NK-92 treated with Interleukin-12 subunit alpha and Interleukin-12 subunit beta, amount 100 ng/mL, for 24 hours (cell line): Measurements from ENCODE around the gene HDAC7.
A peak's percentile ranks its signal among the peaks of the same experiment; 100 is the strongest.

ENCODE experiments used
- DNase-seq: peaks from one replicate; lab custom pipeline; 2025; lab: John Stamatoyannopoulos, UW

HDAC7 gene

DNA sequence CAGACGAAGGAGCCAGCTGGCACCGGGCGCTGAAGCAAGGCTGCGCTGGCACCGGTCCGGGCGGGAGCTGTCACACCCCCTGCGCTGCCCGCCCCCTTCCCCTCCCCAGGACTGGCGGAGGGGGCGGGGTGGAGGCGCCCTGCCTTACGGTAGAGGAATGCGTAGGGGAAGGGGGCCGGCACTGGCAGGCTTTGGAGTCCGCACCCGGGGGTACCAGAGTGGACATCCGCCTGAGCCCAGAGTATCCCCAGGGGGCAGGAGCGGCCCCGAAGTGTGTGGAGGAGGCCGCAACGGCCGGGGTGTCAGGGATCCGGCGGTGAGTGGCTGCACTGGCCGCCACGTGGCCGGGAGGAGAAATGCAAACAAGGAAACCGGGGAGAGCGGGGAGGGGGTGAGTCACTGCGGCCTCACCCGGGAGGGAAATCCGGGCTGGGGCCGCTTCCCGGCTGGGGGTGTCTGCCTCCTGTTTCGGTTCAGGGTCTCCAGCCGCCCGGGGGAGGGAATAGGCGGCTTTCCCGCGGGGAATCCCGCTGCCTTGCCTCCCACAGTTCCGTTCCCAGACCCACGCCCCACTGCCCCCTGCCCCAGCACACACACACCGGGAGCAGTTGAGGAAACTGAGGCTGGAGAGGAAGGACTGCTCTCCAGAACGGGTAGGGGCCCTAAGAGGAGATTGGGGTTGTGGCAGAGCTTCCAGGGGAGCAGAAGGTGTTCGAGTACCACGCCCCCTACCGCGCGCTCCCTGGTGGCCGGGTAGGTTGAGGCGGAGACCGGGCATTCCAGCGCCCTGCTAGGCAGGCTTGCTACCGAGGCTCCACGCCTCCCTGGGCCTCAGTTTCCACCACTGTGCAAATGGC is 60.6 kb downstream of the HDAC7 start, which contains the start of gene RAPGEF3:
Gene RAPGEF3, minus strand, starts transcription at position 47 of the 857 bp plus-strand sequence. CDS start 324 bp downstream, outside the sequence.
- DNase-seq: peak; percentile 51

- DNase-seq: no peak
Measured at GRCh38 chr12:47758584-47758833, 61.2 kb downstream of the HDAC7 start.

- DNase-seq: no peak
Measured at GRCh38 chr12:47757840-47758583, 61.7 kb downstream of the HDAC7 start.

- no peak for DNase-seq
Measured at GRCh38 chr12:47757364-47757839, 62.3 kb downstream of the HDAC7 start.

DNA sequence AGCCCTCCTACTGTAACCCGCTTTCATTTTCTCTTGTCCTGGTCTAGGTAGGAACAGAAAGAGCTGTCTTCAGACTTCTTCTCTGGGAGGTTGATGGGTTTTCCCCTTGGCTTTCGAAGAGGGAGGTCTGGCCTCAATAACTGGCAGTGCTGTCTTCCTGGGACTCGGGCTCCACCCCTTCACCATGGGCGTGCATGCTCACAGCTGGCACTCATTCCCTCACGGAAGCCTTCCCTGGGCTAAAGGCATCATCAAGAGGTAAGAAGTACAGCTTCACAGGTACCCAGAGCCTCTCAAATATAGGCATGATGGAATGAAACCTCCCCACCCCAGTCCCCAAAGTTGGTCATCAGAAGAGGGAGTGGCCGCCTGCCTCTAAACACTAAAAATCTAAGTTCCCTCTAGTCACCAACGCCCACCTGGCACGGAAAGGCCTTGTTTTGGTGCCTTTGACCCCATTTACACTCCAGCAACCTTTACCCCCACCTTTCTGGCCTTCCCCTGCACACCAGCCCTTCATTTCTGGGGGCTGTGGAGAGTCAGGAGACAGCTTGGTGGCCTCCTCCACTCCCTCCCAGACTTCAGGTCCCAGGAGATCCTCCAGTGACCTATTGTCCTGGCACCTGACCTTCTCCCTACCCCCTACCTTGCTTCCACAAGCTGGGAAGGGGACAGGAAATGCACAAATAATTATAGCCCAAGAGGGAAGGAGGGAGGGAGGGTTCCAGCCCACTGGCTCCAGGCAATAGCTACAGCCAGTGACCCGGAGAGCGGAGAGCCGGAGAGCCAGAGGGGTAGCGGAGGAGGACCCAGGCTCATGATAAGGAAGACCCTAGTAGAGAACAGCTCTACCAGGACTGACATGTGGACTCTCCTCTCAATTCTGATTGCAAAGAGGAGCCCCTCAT is 63.8 kb downstream of the HDAC7 start:
- no peak for DNase-seq

DNA sequence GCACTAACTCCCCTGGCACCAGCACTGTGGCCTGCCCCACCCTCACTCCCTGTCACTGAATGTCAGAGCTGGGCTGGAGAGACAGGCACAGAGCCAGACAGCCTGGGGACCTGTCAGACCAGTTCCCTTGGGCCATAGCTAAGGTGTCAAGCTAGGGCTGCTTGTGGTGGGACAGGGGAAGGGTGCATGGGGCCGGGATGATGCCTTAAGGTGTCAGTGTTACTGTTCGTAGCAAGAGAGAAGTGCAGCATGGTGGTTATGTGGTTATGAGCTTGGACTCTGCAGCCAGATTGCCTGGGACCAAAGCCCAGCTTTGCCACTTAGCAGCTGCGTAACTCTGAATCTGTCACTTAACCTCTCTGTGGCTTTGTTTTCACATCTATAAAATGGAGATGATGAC is 64.8 kb downstream of the HDAC7 start:
- peak; percentile 67 for DNase-seq

- no peak for DNase-seq
Measured at GRCh38 chr12:47754126-47754525, 65.6 kb downstream of the HDAC7 start.

DNA sequence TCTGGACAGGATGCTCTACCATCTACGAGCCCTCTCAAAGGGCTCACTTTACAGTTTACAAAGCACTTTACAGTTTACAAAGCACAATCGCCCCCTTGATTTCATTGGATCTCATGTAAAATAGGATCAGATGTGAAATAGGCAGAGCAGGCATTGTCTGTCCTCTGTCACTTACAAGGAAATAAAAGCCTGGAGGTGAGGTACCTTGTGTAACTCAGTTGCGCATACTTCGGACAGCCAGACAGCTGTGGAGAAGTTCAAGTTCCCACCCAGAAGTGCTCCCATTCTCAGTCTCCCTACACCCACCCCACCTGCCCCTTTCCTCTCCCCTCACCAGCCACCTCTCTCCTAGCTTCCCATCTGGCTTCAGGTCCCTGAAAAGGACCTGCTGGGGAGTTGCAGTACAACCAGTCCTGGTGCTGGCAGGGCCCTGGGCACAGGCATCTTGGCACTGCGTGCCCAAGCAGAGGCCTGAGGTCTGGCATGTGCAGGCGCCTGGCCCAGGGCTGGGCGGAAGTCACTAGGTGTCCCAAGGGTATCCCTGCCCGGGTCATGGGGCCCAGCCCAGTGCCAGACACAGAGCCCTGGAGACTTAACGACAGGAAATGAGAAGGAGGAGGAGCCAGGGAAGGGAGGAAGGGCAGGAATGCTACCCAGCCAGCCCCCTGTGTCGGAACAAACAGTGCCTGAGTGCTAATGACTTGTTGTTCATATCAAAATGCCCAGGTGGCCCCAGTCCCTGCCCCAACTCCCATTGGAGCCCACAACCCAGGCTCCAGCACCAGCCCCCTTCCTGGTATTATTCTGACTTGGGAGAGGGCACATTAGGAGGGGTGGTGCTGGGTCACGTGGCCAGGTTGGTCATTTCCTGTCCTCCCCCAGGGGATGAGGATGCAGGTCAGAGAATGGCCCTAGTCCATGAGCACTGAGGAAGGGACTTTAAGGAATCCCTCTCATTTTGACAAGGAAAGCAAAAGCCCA is 66.4 kb downstream of the HDAC7 start:
- no peak for DNase-seq

DNA sequence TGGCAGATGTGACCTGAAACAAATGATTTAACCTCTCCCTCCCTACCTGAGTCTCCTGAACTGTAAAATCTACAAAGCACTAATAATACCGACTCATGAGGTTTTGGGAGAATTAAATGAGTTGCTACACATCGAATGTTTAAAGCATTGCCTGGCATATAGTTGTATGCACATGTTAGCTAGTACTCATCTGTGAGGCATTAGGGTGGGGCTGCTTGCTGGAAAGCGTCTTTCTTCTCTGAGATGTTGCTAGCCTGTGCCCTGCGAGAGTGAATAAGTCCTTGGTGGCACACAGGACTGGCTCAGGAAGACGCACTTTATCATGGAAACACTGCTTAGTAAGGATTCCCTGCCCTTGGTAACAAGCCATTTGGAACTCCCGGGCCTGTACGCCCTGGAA is 67.2 kb downstream of the HDAC7 start:
- no peak for DNase-seq

GRCh38 chr12:47752121-47752520 is 67.6 kb downstream of the HDAC7 start:
- DNase-seq: no peak

DNA sequence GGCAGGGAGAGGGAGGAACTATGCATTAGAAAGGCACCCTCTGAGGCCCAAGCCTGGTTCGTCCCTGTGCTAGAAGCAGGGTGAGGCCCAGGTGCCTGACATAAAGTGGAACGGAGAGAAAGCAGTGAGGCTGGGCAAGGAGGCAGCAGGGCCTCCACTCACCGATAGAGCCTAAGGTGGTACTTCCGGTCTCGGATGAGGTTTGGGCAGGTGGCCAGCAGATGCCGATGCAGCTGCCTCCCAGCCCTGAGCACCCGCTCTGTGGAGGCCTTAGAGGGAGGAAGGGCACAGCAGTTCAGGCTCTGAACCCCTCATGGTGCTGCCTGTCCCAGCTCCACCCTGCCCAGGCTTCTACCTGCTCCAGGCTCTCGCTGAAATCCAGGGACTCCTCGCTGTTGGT is 68.1 kb downstream of the HDAC7 start:
- DNase-seq: no peak

- no peak for DNase-seq
Measured at GRCh38 chr12:47750916-47751470, 68.7 kb downstream of the HDAC7 start.

DNA sequence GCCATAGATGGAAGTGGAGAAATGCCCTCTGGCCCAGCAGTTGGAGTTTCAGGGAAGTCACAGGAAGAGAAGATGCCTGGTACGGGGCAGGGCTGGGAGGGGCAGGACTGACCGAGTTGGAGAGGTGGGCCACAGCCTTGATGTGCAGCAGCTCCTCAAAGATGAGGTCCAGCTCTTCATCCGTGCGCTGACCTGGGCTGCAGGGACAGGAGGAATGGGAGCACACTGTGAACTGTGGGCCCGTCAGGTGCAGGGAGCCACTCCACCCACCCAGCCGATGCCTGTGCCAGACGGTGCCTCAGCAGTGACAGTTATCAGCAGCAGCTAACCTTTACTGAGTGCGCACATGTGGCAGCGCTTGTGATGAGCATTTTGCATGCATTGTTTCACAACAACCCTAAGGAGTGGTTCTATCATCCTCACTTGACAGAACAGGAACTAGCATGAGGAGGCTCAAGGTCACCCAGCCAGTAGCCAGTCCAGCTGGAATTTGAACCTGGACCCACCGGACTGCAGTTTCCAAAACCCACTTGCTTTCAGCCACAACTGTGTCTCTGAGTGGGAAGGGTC is 69.4 kb downstream of the HDAC7 start:
- DNase-seq: no peak

- DNase-seq: no peak
Measured at GRCh38 chr12:47748899-47749298, 70.8 kb downstream of the HDAC7 start.

DNA sequence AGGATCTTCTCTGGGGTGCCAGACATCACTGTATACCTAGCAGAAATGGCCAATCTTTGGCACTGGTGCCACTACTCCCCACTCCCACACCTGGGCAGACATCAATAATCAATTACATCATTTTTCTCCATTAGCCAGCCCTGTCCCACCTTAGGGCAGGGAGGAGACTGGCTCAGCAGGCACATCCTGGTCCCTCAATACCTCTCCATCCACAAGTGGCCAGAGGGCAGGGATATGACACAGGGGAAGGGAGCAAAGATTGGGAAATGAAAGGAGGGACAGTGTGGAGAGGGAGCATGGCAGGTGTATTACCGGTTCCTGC is 71.2 kb downstream of the HDAC7 start:
- DNase-seq: no peak

- no peak for DNase-seq
Measured at GRCh38 chr12:47747596-47748506, 71.9 kb downstream of the HDAC7 start.

DNA sequence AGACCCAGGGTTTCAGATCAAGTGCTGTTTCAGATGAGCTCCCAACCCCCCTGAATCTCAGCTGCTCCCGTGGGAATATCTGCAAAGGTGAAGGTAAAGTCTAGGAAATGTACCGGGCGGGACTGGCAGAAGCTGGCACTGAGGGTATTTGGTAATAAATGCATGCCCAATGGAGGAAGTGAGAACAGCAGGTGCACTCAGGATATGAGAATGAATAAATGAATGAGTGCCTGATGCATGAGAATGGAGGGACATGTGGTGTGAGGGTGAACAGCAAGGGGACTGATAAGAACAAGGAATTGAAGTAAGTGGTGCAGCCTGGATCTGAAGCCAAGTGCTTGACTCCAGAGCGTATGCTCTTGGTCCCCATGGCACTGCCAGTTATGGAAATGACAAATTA is 72.6 kb downstream of the HDAC7 start:
- no peak for DNase-seq

- no peak for DNase-seq
Measured at GRCh38 chr12:47746523-47746922, 73.2 kb downstream of the HDAC7 start.

DNA sequence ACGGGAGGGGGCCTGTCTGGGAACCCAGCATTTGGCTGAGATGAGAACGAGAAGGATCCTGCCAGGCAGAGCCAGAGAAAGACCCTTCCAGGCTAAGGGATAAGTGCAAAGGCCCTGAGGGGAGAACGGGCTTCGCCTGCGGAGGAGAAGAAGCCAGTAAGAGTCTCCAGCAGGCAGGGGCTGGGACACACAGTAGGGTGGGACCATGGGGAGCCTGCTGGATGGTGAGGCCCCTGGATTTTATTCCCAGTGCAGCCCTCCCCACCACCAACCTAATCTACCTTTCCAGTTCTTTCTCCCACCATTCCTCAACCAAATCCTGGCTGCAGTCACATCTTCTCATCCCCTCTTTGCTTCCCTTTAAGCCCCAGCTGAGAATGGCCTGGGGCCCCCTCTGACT is 73.6 kb downstream of the HDAC7 start:
- no peak for DNase-seq
